Thyroid gland (tissue), 4 donors: ENCODE results near the gene TXN. TPM values are rescaled to one million over a fixed set of nuclear protein-coding genes. Genes with fewer than 3 reads are reported as not detected.

Experiments
- DNase-seq, 2 donors: peaks; one replicate each; pipeline ENCODE4 v3.0.0-alpha.2; 2019
- H3K27ac ChIP-seq, 3 donors: fragments of 200-600 bp; sonication (generic); 1 replicate in 2 of 3; 2 replicates in 1 of 3; pipeline ENCODE4 v1.5.1; 2016 to 2019; ENCODE audit warnings: mild to moderate bottlenecking in 1 of 3, moderate library complexity in 1 of 3
- H3K27me3 ChIP-seq: fragments of 200-600 bp; sonication (generic); one replicate; pipeline ENCODE4 v1.5.1; 2019
- H3K36me3 ChIP-seq, 2 donors: fragments of 200-600 bp; sonication (generic); one replicate each; pipeline ENCODE4 v1.5.1; 2016 to 2019
- H3K4me1 ChIP-seq, 2 donors: fragments of 200-600 bp; sonication (generic); one replicate each; pipeline ENCODE4 v1.5.1; 2017 to 2019
- H3K4me3 ChIP-seq, 3 donors: fragments of 200-600 bp; sonication (generic); replicated peaks in 1 of 3; 1 replicate in 2 of 3; 2 replicates in 1 of 3; pipeline ENCODE4 v1.5.1; 2016; ENCODE audit warnings: mild to moderate bottlenecking in 1 of 3
- H3K9me3 ChIP-seq: fragments of 200-600 bp; sonication (generic); one replicate; pipeline ENCODE4 v1.5.1; 2017
- CTCF ChIP-seq, 6 experiments: fragments of 200-600 bp in 3 of 6; fragments of 450-650 bp in 3 of 6; sonication (generic) in 3 of 6; IDR thresholded peaks; one replicate each; pipeline ENCODE4 v1.5.1; 2016 to 2019; ENCODE audit warnings: antibody characterized with exemption in 6 of 6, mild to moderate bottlenecking in 2 of 6, inconsistent platforms in 1 of 6, moderate library complexity in 1 of 6
- POLR2A ChIP-seq, 2 donors: fragments of 450-650 bp; IDR thresholded peaks; one replicate each; pipeline ENCODE4 v1.6.1; 2017; ENCODE audit warnings: antibody characterized with exemption in 2 of 2, mild to moderate bottlenecking in 2 of 2, moderate library complexity in 1 of 2
- WGBS, 2 donors: methylation state at CpG; one replicate each; pipeline ENCODE4 v1.1.5; 2017; 5-methylcytosine and 5-hydroxymethylcytosine counted together
- intact Hi-C: fragments of 100-400 bp; cut with DNase I; formaldehyde crosslinking; loops from one replicate; pipeline ENCODE4 v1.15.1; 2023
- total RNA-seq, 4 donors: library from RNA; depleted of rRNA; stranded (reverse); fragments of >200 nt; gene quantifications; one replicate each; pipeline ENCODE4 v1.2.3, GENCODE V29; 2016

Gene TXN
- total RNA-seq, 4 donors from 2014 or later = 148 to 252 (median 172) TPM

GRCh38 chr9:110290001-110290400, 33.7 kb upstream of the TXN start:
- Histone ChIP-seq H3K36me3 (no peaks in the 10 kb centered on the region), H3K4me1 (no peaks in the 10 kb centered on the region), H3K27ac (no peak overlapping the region), H3K9me3 (no peaks in the 10 kb centered on the region), H3K4me3 (no peak overlapping the region), H3K27me3 (no peaks in the 10 kb centered on the region)
- no peak for DNase-seq
- 74 to 89% methylated on average over 1 of the region's 1 CpG for WGBS, 2 donors
- intact Hi-C loops = no loop called here
- TF ChIP-seq POLR2A (IDR thresholded peaks at IDR 0.05) = no peak
- no peak for TF ChIP-seq CTCF (IDR thresholded peaks at IDR 0.05)

GRCh38 chr9:110288503-110288902, 32.2 kb upstream of the TXN start:
- TF ChIP-seq CTCF (IDR thresholded peaks at IDR 0.05) (no peak), POLR2A (IDR thresholded peaks at IDR 0.05) (no peak)
- Histone ChIP-seq H3K4me1 (no peaks in the 10 kb centered on the region), H3K36me3 (no peaks in the 10 kb centered on the region), H3K4me3 (no peak overlapping the region), H3K9me3 (no peaks in the 10 kb centered on the region), H3K27ac (no peak overlapping the region), H3K27me3 (no peaks in the 10 kb centered on the region)
- 79 to 87% methylated on average over 4 of the region's 4 CpGs for WGBS, 2 donors
- DNase-seq = no peak
- intact Hi-C loops = no loop called here

GRCh38 chr9:110287289-110287680, 31.0 kb upstream of the TXN start:
- no peaks in the 10 kb centered on the region for H3K27me3 ChIP-seq
- no peaks in the 10 kb centered on the region for H3K9me3 ChIP-seq
- TF ChIP-seq POLR2A (IDR thresholded peaks at IDR 0.05) = no peak
- TF ChIP-seq CTCF (IDR thresholded peaks at IDR 0.05) = no peak
- no peak overlapping the region for H3K4me3 ChIP-seq
- no peak overlapping the region for H3K27ac ChIP-seq
- no peaks in the 10 kb centered on the region for H3K36me3 ChIP-seq
- intact Hi-C loops = no loop called here
- no peaks in the 10 kb centered on the region for H3K4me1 ChIP-seq
- no peak for DNase-seq
- 91 to 97% methylated on average over 6 of the region's 6 CpGs for WGBS, 2 donors

- H3K4me1 ChIP-seq = no peaks in the 10 kb centered on the region
- TF ChIP-seq CTCF (IDR thresholded peaks at IDR 0.05) (no peak), POLR2A (IDR thresholded peaks at IDR 0.05) (no peak)
- no peaks in the 10 kb centered on the region for H3K27me3 ChIP-seq
- H3K36me3 ChIP-seq = no peaks in the 10 kb centered on the region
- H3K27ac ChIP-seq = no peak overlapping the region
- DNase-seq = no peak
- intact Hi-C loops = no loop called here
- H3K9me3 ChIP-seq = no peaks in the 10 kb centered on the region
- 89 to 95% methylated on average over 6 of the region's 6 CpGs for WGBS, 2 donors
- H3K4me3 ChIP-seq = no peak overlapping the region
Observed at GRCh38 chr9:110284211-110284844, 28.0 kb upstream of the TXN start.

GRCh38 chr9:110283751-110284150, 27.4 kb upstream of the TXN start:
- DNase-seq = no peak
- no peak overlapping the region for H3K27ac ChIP-seq
- no peaks in the 10 kb centered on the region for H3K4me1 ChIP-seq
- intact Hi-C loops = no loop called here
- WGBS, 2 donors = 69 to 87% methylated on average over 1 of the region's 1 CpG
- H3K36me3 ChIP-seq = no peaks in the 10 kb centered on the region
- no peaks in the 10 kb centered on the region for H3K27me3 ChIP-seq
- no peak overlapping the region for H3K4me3 ChIP-seq
- H3K9me3 ChIP-seq = no peaks in the 10 kb centered on the region
- TF ChIP-seq POLR2A (IDR thresholded peaks at IDR 0.05) (no peak), CTCF (IDR thresholded peaks at IDR 0.05) (no peak)
